HEK293 (cell line): ENCODE measurements around the gene BBX.

Experiments used
- BCL11A ChIP-seq: fragments of 450-650 bp; formaldehyde crosslinking; IDR thresholded peaks from 2 replicates; pipeline ENCODE4 v1.5.1; 2016; ENCODE audit warnings: low read depth, missing biosample characterization, missing genetic modification characterization
- HOXA7 ChIP-seq: sonication (generic); formaldehyde crosslinking; IDR thresholded peaks from 2 replicates; pipeline ENCODE4 v1.8.1; 2022; ENCODE audit warnings: missing genetic modification reagents, borderline replicate concordance
- KLF10 ChIP-seq: fragments of 450-650 bp; IDR thresholded peaks from 2 replicates; pipeline ENCODE4 v1.5.1; 2018; ENCODE audit warnings: missing biosample characterization, mild to moderate bottlenecking, missing genetic modification characterization
- ZFP37 ChIP-seq: fragments of 450-650 bp; formaldehyde crosslinking; IDR thresholded peaks from 2 replicates; pipeline ENCODE4 v1.5.1; 2016; ENCODE audit warnings: missing biosample characterization, missing genetic modification characterization
- ZNF658 ChIP-seq: fragments of 450-650 bp; formaldehyde crosslinking; IDR thresholded peaks from 2 replicates; pipeline ENCODE4; 2016; ENCODE audit warnings: missing biosample characterization, missing genetic modification characterization
- TF ChIP-seq, protein P1 (sequence below): fragments of 450-650 bp; formaldehyde crosslinking; IDR thresholded peaks from 2 replicates; pipeline ENCODE4 v1.5.1; 2016; ENCODE audit warnings: missing biosample characterization, missing genetic modification characterization
- TF ChIP-seq, protein P2 (sequence below): fragments of 450-650 bp; formaldehyde crosslinking; IDR thresholded peaks from 2 replicates; pipeline ENCODE4 v1.5.1; 2016; ENCODE audit warnings: missing biosample characterization, missing genetic modification characterization
- TF ChIP-seq, protein P3 (sequence below): sonication (generic); formaldehyde crosslinking; IDR thresholded peaks from 2 replicates; pipeline ENCODE4 v1.8.1; 2022; ENCODE audit warnings: mild to moderate bottlenecking, moderate library complexity, missing genetic modification reagents

DNA sequence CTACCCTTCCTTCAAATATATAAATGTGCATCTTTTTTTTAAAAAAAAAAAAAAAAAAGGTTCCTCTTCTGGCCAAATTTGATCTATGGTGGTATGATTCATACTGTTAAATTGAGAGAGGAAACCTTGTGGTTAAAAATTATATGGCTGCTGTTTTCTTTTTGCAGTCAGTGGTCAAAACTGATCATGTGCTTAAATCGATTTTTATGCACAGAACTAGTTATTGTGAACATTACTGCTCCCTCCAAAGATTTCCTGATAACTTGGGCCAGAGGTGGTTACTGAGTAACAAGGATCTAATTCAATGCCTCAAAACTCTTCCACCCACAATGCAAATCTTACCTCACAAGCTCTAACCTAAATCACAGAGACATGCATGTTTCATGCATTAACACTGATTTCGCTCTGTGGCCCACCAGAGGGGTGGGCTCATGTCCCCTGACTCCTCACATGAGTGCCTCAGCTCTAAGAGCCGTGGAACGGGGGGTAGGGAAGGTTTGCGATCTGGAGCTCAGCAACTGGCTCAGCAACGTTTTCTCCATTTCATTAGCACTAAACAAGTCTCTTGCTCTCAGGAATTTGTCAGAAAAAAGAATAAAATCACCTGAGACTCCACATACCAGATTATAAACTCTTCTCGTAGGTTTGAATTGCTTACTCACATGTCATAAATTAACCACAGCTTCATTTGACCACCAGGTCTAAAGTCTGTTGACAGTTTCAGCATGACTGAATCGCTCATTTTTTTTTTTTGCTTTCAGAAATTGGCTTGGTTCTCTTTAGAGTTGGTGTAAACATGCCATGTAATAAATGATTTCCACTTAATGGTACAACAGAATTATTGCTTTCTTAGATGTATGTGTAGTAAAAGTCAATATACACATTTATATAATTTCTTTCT lies 287.7 kb downstream of the BBX start:
- TF ChIP-seq HOXA7 (CRISPR knock-in tag) (no peak), KLF10 (no peak), ZNF658 (no peak), BCL11A (no peak), ZFP37 (no peak)
- TF ChIP-seq, protein P1, sequence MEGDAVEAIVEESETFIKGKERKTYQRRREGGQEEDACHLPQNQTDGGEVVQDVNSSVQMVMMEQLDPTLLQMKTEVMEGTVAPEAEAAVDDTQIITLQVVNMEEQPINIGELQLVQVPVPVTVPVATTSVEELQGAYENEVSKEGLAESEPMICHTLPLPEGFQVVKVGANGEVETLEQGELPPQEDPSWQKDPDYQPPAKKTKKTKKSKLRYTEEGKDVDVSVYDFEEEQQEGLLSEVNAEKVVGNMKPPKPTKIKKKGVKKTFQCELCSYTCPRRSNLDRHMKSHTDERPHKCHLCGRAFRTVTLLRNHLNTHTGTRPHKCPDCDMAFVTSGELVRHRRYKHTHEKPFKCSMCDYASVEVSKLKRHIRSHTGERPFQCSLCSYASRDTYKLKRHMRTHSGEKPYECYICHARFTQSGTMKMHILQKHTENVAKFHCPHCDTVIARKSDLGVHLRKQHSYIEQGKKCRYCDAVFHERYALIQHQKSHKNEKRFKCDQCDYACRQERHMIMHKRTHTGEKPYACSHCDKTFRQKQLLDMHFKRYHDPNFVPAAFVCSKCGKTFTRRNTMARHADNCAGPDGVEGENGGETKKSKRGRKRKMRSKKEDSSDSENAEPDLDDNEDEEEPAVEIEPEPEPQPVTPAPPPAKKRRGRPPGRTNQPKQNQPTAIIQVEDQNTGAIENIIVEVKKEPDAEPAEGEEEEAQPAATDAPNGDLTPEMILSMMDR (tag by site-specific recombination): no peak
- TF ChIP-seq, protein P2, sequence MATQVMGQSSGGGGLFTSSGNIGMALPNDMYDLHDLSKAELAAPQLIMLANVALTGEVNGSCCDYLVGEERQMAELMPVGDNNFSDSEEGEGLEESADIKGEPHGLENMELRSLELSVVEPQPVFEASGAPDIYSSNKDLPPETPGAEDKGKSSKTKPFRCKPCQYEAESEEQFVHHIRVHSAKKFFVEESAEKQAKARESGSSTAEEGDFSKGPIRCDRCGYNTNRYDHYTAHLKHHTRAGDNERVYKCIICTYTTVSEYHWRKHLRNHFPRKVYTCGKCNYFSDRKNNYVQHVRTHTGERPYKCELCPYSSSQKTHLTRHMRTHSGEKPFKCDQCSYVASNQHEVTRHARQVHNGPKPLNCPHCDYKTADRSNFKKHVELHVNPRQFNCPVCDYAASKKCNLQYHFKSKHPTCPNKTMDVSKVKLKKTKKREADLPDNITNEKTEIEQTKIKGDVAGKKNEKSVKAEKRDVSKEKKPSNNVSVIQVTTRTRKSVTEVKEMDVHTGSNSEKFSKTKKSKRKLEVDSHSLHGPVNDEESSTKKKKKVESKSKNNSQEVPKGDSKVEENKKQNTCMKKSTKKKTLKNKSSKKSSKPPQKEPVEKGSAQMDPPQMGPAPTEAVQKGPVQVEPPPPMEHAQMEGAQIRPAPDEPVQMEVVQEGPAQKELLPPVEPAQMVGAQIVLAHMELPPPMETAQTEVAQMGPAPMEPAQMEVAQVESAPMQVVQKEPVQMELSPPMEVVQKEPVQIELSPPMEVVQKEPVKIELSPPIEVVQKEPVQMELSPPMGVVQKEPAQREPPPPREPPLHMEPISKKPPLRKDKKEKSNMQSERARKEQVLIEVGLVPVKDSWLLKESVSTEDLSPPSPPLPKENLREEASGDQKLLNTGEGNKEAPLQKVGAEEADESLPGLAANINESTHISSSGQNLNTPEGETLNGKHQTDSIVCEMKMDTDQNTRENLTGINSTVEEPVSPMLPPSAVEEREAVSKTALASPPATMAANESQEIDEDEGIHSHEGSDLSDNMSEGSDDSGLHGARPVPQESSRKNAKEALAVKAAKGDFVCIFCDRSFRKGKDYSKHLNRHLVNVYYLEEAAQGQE (tag by site-specific recombination): no peak
- TF ChIP-seq, protein P3, sequence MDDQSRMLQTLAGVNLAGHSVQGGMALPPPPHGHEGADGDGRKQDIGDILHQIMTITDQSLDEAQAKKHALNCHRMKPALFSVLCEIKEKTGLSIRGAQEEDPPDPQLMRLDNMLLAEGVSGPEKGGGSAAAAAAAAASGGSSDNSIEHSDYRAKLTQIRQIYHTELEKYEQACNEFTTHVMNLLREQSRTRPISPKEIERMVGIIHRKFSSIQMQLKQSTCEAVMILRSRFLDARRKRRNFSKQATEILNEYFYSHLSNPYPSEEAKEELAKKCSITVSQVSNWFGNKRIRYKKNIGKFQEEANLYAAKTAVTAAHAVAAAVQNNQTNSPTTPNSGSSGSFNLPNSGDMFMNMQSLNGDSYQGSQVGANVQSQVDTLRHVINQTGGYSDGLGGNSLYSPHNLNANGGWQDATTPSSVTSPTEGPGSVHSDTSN (CRISPR knock-in tag): no peak
